Kasumi-1 (cell line): ENCODE results near the gene GNG7.
"Not testable (repeated sequence)": the region's sequence is repeated elsewhere in the genome, so short reads cannot be mapped to it uniquely, and the experiment has no call there.

Source experiments
- DNase-seq, 2 experiments: peaks; one replicate each; lab custom pipeline; 2025; lab: John Stamatoyannopoulos, UW

The GNG7 gene

DNA sequence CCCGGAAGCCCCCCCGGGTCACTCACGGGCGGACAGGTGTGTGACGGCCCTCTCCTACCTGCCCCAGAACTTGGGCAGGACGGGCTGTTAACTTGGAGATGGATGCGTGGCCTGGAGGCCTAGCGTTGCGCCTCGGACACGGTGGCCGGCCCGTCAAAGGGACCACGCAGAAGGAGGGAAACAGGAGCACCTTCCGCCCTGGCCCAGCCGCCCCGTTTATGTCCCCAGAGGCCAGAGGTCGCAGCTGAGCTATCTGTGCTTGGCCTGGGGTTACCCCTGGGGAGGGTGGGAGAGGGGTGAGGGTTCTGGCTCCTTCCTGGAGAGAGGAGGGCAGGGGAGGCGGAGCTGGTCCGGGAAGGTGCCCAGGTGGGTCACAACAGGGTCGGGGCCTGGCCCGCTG, 190.9 kb downstream of the GNG7 start:
- no peak for DNase-seq

DNA sequence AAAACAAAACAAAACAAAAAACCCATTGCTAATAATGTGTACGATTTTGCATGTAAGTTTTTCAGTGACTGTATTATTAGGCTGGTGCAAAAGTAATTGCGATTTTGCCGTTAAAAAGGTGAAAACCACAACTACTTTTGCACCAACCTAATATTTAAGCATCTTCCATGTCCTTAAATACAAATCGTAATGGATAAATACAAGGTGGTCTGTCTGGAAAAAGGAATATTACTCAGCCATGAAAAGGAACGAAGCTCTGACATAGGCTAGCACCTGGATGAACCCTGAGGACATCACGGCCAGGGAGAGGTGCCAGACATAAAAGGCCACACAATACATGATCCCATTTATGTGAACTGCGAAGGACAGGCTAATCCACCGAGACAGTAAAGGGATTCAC, 193.4 kb downstream of the GNG7 start:
- no peak for DNase-seq

DNA sequence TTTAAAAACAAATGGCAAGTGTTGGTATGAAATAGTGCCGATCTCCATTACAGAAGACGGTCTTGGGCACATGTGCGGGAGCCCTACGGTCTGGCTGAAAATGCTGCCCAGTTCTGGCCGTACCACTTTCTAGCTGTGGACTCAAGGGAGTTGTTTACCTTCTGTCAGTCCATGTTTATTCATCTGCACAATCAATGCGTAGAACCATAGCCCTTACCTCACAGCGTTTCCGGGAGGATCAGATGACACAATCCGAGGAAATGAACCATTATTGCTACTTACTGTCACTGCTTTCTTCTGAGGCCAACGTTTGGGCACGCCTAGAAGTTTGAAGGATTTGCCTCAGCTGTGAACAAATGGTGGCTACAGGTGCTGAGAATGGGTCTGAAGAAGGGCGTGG, 195.4 kb downstream of the GNG7 start:
- DNase-seq: no peak

DNA sequence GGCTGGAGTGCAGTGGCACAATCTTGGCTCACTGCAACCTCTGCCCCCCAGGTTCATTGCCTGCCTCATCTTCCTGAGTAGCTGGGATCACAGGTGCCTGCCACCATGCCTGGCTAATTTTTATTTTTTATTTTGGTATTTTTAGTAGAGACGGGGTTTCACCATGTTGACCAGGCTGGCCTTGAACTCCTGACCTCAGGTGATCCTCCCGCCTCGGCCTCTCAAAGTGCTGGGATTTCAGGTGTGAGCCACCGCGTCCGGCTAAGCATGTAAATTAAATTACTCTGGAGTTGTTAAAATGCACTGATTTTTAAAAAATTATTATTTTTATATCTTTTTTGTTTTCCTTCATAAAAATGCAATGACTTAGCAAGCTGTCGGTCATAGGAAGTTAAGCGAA, 195.8 kb downstream of the GNG7 start:
- DNase-seq: not testable (repeated sequence)

DNA sequence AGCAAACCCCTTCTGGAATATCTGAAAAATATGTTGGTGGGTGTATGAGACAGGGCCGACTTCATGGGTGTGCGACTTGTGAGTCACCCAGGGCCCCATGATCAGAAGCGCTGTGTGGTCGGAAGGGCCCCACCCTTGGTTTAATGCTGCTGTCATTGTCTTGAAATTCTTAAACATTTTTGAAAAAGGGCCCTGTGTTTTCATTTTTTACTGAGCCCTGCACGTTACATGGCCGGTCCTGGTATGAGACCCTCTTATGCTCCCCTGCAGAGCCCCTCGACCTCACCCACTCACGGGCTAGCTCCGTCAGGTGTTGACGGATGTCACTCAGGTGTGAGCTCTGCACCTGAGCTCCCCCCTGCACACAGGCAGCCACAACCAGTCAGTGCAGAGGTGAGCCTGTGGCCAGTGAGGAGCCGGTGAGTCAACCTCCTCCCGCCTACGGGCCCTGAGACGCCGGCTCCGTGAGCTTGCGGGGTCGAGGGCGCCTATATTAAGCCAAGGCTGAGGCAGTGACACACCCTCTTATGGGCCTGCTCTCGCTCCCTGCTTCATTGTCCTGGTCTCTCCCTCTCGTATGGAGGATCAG, 198.9 kb downstream of the GNG7 start:
- no peak for DNase-seq

DNA sequence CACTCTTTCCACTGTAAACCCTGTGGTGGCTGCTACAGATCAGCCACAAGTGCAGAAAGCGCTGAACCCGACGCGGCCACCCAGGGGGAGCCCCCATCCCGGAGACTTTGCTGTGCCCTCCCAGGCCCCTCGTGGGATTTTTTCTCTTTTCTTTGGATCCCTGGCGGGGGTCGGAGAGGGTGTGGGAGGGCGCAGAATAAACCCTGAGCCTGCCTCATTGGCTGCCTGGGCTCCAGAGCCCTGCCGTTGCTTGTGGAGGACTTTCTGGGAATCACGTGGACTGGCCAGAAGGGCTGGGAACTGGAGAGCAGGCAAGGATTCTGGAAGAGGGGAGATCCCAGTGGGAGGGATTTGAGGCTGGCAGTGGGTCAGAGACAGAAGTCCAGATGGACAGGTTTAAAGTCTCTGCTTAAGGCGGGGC, 201.6 kb downstream of the GNG7 start:
- DNase-seq: no peak

DNA sequence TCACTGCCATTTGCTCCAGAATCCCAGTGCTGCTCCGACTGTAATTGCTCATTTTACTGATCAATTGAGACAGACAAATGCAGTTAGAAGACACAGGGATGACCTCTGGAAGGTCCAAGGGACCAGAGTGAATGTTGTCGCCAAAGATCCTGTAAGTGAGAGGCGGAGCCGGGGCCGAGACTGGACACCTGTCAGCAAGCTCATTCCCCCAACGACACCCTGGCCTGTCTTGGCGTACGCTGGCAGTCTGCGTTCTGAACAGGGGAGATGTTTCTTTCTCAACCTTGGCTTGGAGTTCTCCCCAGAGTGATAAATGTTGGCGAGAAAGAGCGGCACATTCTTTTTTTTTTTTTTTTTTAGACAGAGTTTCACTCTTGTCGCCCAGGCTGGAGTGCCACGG, 202.3 kb downstream of the GNG7 start:
- DNase-seq: no peak

DNA sequence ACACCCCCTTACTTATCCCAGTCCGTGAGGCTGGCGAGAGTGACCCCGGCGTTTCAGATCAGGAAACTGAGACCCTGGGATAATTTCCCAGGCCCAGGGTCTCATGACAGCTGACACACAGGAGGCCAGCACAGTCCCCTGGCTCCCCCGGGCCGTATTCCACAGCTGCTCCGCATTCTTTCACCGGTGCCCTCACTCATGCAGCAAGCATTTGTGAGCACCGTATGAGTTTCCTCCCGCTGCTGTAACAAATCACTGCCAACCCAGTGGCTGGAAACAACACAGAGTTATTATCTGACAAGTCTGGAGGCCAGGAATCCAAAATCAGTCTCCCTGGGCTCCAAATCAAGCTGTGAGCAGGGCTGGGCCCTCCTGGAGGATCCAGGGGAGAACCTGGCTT, 205.3 kb downstream of the GNG7 start:
- DNase-seq: no peak

DNA sequence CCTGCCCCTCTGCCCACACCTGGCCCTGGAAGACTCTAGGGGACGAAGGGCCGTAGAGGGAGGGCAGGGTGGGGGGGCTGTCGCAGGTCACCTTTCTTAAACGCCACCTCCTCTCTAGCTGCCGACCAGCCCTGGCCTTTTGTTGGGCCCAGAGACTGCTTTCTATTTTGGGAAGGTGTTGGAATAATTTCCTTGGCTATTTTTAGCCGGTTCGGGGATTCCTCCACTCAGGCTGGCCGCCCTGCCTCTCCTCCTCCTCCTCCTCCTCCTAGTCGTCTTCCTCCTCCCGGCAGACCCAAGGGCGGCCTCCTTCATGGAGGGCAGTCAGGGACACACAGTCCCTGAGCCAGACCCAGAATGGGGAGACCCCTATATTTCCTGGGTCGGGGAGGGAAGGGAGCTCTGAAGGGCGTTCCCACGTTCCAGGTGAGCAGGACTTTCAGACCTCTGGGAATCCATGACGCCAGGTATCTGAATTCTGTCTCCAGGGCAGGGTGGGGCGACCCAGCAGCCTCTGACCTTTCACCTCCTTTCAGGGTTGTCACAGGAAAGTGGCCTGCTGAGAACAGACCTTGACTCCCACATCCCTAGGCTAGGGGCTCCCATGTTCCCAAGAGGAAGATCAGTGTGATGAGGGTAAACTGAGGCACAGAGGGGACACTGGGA, 206.7 kb downstream of the GNG7 start:
- no peak for DNase-seq

DNA sequence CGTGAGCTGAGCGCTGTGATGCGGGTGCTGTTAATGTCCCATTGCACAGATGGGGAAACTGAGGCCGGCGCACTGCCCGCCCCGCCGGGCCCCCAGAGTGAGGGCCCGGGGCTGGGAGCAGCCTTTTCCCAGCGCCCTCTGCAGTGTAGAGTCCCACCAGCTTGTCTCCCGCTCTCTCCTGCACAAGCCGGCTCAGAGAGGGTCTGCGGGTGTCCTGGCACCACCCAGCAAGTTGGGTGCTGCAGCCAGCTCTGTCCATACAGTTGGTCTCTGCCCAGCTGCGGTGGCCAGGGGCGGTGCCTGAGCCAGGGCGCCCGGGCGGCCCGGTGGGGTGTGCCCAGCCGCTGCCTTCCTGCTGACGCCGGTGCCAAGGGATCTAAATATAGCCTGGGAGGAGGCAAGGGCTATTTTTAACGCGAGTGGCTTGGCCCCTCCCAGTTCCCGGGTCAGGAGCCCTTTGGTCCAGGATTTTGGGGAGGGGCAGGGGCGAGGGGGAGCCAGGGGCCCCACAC, 207.3 kb downstream of the GNG7 start:
- no peak for DNase-seq

DNA sequence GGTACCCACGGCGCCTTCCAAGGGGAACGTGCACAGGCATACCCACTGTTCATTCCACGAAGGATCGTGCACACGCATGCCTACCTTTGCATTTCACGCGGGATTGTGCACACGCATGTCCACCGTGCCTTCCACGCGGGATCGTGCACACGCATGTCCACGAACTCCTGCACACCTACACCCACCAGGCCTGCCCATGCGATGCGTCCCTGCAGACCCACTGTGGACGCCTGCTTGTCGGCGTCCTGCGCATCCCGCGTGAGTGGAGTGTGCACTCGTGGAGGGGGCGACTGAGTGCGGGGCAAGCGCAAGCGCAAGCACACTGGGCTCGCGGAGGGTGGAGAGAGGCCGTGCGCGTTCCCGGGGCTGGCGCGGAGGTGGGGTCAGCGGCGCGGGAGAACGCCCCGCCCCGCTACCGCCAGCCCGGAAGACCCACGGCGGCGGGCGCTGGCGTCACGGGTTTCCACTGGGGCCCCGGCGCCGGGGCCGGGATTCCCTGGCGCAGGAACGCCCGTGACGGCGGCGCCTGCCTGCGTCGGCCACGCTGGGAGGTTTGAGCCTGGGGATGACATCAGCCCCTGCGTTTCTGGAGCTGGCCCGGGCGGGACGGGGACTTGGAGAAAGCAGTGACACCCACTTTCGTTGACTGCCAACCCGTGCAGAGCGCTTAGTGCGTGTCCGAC, 207.9 kb downstream of the GNG7 start:
- peak; percentile 55 to 57 for DNase-seq

DNA sequence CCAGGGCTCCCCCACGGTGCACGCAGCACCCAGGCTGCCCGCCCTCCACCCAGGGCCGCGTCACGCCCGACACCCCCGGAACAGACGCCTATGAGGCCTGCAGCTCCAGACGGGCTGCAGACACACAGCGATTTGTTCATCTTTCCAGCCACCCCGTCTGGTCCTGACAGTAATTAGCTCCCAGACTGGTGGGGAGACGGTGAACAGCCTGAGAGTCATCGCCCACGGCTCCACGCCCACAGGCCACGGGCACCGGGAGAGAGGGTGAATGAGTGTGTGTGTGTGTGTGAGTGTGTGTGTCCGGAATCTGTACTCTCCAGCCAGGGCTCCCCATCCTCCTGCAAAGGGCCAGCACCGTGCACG, 208.4 kb downstream of the GNG7 start:
- DNase-seq: no peak

DNA sequence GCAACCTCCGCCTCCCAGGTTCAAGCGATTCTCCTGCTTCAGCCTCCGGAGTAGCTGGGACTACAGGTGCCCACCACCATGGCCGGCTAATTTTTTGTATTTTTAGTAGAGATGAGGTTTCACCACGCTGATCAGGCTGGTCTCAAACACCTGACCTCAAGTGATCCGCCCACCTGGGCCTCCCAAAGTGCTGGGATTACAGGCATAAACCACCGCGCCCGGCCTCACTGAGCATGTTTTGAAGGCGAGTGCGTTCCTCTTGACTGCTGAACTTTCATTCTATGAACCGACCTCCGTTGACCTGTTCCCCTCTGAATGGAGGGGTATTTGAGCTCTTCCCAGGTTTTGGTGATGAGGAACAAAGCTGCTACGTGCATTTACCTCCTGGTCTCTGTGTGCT, 209.0 kb downstream of the GNG7 start:
- DNase-seq: not testable (repeated sequence)

DNA sequence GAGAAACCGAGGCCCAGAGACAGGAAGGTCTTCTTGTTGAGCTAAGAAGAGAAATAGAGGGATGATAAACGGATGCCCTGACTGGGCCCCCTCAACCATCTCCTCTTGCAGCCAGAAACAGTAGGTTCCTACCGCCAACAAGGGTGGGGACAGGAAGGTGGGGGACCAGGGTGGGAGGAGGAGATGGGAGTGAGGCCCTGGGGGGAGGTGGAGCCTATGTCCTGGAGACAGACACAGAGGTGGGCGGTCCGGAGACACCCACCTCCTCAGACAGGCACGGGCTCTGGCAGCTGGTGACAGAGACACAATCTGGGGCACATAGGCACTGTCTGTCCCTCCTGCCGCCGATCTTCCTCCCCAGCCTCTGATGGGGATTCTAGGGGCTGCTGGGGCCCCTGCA, 209.6 kb downstream of the GNG7 start:
- no peak for DNase-seq

DNA sequence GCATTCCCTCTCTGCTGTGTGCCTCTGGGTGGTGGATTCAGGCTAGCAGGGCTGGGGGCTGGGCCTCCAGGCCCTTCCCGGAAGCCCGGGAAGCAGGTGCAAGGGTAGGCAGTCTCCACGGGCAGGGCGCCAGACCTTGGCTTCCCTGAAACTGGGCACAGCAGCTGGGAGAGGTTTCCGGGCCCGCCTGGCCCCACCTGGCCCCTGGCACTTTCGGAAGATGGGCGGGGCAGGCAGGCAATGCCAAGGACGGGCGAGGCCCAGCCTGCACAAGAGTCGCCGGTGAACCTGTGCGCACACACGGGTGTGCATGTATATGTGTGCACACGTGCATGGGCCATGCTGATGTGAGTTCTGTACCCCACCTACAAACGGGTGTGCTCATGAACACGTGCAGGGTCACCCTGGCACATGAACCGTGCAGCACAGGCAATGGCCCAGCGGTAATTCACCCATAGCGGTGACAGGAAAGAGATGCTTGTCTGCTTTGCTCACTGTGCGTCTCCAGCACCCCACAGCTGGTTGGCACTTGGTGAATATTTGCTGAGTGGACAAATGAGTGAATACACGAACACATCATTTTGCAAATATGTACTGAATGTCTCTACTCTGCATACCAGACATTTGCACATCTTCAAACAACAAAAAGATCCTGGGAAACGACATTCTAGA, 211.2 kb downstream of the GNG7 start:
- DNase-seq: no peak

DNA sequence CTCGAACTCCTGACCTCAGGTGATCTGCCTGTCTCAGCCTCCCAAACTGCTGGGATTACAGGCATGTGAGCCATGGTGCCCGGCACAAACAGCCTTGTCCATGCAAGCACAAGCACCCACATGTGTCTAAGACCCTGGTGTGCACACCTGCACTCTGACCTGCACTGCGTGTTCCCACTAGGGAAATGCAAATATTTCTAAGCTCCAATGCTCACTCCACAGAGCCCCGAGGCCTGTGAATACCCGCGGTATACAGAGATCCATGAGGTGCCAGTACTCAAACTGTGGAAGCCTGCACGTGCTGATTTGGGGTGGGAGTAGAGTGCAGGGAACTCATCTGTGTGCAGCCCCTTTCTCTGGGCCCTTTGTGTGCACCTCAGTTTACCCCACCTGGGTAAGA, 211.8 kb downstream of the GNG7 start:
- no peak for DNase-seq

DNA sequence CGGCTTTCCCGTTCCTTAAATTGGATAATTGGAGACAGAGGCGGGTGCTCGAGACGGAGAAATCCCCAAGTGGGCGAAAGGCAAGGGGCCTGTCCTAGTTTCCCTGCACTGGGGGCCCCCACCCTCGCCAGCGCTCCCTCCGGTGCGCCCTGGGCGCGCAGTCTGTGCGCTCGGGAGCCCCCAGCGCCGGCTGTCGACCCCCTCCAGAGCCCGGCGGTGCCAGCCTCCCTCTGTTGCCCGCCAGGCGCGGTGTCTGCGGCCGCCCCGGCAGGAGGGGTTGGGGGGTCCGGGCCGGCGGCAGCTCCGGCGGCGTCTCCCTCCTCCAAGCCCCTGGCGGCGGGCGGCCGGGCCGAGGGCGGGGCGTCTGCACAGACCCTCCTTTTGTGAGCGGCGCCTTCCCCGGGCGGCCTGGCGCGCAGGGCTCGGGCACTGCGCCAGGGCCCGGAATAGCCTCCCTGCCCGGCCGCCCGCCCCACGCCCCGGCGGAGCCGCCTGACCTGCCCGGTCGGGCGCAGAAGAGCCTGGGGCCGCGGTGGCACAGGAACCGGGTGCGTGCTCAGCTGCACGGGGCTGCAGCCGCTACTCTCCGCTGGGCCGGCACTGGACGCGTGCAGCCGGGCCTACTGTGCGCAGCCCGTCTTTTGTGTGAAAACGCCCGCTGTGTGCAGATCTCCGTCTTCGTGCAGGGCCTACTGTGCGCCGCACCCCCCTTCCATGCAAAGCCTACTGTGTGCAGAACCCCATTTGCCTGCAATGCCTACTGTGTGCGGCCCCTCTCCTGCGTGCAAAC, 213.4 kb downstream of the GNG7 start:
- DNase-seq: no peak

DNA sequence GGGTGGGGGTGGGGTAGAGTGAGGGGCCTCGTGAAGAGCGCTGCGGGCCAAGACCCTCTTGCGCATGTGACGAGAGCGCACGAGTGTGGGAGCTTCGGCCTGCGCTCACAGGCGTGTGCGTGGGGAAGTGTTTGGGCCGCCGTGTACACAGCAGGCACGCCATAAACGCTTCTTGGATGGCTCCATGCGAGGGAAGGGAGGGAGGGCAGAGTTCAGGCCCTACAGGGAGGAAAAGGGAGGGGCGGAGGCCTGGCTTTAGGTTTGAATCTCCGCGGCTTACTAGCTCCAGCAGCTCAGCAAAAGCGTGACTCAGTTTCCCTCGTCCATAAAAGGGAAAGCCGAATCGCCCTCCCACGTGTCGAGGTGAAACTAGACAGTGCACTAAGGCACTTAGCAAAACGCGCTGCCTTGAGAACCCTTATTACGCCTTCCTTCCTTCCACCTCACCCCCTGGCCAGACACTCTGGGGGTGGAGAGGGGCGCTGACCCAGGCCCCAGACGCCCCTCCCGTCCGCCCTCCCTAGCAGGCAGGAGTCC, 214.0 kb downstream of the GNG7 start:
- DNase-seq: no peak

DNA sequence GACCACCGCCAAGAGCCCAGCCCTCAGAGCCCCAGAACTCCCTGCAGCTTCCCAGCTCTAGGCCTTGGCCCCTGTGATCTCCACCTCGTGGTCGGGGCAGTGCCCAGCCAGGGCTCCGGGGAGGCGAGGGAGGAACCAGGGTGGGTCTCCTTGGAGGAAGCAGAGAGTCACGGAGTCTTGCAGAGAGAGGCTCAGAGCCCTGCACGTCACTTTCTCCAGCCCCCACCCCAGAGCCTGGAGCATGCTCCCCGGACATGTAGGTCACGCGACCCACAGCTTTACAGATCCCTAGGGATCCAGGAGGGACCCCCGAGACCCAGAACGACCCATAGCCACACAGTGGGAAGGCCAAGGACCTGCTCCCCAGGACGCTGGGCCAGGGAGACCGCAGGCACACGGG, 214.7 kb downstream of the GNG7 start:
- no peak for DNase-seq

DNA sequence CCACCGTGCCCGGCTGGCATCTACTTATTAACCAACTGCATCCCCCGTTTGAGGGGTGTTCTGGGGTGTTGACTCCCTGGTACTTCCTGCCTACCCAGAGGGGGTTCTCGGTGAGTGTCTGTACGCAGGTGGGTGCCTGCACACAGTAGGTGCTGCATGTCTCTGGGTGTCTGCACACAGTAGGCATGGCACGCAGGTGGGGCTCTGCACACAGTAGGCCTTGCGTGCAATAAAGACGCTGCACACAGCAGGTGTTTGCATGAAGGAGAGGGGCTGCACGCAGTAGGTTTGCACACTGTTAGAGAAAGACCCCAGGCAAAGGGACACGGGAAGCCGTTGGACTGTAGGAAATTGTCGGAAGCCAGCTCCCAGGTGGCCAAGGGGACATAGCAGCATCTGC, 215.4 kb downstream of the GNG7 start:
- no peak for DNase-seq

DNA sequence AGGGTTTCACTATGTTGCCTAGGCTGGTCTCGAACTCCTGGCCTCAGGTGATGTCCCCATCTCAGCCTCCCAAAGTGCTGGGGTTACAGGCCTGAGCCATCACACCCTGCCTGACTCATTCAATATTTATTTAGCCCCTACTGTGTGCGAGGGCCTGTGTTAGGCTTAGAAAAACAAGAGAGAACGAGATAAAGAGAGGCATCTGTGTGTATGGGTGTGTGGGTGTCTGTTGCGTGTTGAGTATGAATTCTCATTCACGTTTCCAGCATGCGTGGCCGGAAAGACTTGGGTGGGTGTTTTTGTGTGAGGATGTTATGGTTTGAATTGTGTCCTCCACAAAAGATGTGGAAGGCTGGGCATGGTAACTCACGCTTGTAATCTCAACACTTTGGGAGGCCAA, 217.1 kb downstream of the GNG7 start:
- no peak for DNase-seq
